NCI-H146 (cell line): Measurements from ENCODE around the gene RNF138.
"Not testable (repeated sequence)": the region's sequence is repeated elsewhere in the genome, so short reads cannot be mapped to it uniquely, and the experiment has no call there.

Experiments used
- DNase-seq: peaks from one replicate; lab custom pipeline; 2025; lab: John Stamatoyannopoulos, UW

Gene RNF138

GRCh38 chr18:32175265-32175664 is 83.6 kb downstream of the RNF138 start:
- DNase-seq = no peak

DNA sequence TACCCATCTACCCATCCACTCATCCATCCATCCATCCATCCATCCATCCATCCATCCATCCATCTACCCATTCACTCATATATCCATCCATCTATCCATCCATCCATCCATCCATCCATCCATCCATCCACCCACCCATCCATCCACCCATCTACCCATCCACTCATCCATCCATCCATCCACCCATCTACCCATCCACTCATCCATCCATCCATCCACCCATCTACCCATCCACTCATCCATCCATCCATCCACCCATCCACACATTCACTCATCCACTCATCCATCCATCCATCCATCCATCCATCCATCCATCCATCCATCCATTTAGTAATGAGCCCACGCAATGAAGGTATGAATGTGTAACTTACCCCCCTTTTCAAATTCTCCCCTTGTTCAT is 85.1 kb downstream of the RNF138 start:
- DNase-seq = not testable (repeated sequence)

DNA sequence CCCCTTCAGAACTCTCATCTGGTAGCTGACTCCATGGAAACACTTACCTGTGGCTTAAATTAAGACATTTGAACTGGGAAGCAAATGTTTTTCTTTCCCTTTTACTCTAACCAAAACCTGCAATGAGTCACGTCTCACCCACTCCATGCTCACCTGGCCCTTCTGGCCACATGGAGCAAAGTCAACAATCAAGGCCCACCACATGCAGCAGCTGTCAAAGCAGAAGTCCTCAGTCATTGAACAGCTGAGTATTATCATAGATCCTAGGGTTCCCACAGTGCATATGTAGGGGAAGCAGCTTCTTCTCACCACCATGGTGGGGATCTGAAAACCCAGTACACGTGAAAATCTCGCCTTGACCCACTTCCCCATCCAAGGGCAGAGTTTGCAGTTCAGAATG is 85.9 kb downstream of the RNF138 start:
- peak; percentile 84 for DNase-seq
